Endothelial cell of umbilical vein (primary cell): ENCODE data around the gene ZNF559. TPM values are rescaled to one million over a fixed set of nuclear protein-coding genes. Genes with fewer than 3 reads are reported as not detected.
A peak's percentile ranks its signal among the peaks of the same experiment; 100 is the strongest.

ENCODE experiments used
- BruUV-seq: library from RNA; stranded (reverse); fragments of 400-500 nt; replicated peaks from 2 replicates; lab custom pipeline; 2021; lab: Mats Ljungman, UMichigan
- CTCF ChIA-PET: fragments of 300-600, 350-600 bp; sonication (Branson Sonifier 250); formaldehyde crosslinking; loops from one replicate; lab custom pipeline; 2021; ENCODE audit warnings: antibody characterized with exemption, inconsistent platforms; lab: Charles Lee
- POLR2A ChIA-PET: fragments of 300-600, 350-600 bp; sonication (Branson Sonifier 250); formaldehyde crosslinking; loops from one replicate; lab custom pipeline; 2021; ENCODE audit warnings: antibody characterized with exemption, inconsistent platforms; lab: Charles Lee
- DNase-seq: peaks from one replicate; pipeline ENCODE4 v3.0.0-alpha.2; 2011; ENCODE audit warnings: low read depth, low spot score
- FAIRE-seq: peaks from 2 replicates; lab custom pipeline; 2011; peaks lifted over from hg19 to GRCh38; lab: Jason Lieb, UNC
- H2AFZ ChIP-seq: 2 replicates; pipeline ENCODE4 v1.6.0; 2012; ENCODE audit warnings: low read depth, low read length, control low read depth, inconsistent platforms
- H3K27ac ChIP-seq: 2 replicates; pipeline ENCODE4 v1.5.1; 2011; ENCODE audit warnings: low read depth, mild to moderate bottlenecking, control low read depth, low read length, moderate library complexity; ENCODE audit not compliant: insufficient read depth
- H3K27me3 ChIP-seq, 2 experiments: 2 replicates each; pipeline versions ENCODE4 v1.6.0 to v1.6.1; 2011; ENCODE audit warnings: low read length in 2 of 2, mixed read lengths in 1 of 2; ENCODE audit not compliant: control insufficient read depth in 2 of 2, insufficient read depth in 2 of 2
- H3K36me3 ChIP-seq, 2 experiments: 2 replicates in 1 of 2; 3 replicates in 1 of 2; pipeline ENCODE4 v1.5.1; 2011; ENCODE audit warnings: low read length in 2 of 2, mild to moderate bottlenecking in 1 of 2, moderate library complexity in 1 of 2; ENCODE audit not compliant: control insufficient read depth in 2 of 2, insufficient read depth in 2 of 2; ENCODE audit errors: extremely low read depth in 1 of 2
- H3K4me1 ChIP-seq: 3 replicates; pipeline ENCODE4 v1.5.1; 2011; ENCODE audit warnings: mild to moderate bottlenecking, low read length; ENCODE audit not compliant: control insufficient read depth, insufficient read depth; ENCODE audit errors: extremely low read depth
- H3K4me2 ChIP-seq: 2 replicates; pipeline ENCODE4 v1.6.1; 2011; ENCODE audit warnings: low read length, control low read depth, mixed read lengths; ENCODE audit not compliant: insufficient read depth
- H3K4me3 ChIP-seq, 3 experiments: fragments of 200-600 bp in 1 of 3; sonication (generic), shearing (Covaris generic) in 1 of 3; replicated peaks in 1 of 3; 2 replicates each; pipeline ENCODE4 v1.5.1; 2011 to 2016; ENCODE audit warnings: control low read depth in 3 of 3, low read length in 3 of 3, mild to moderate bottlenecking in 2 of 3, inconsistent platforms in 1 of 3, low read depth in 1 of 3, moderate library complexity in 1 of 3; ENCODE audit not compliant: insufficient read depth in 1 of 3
- H3K79me2 ChIP-seq: 2 replicates; pipeline ENCODE4 v1.6.0; 2012; ENCODE audit warnings: low read length, inconsistent platforms; ENCODE audit not compliant: control insufficient read depth, insufficient read depth
- H3K9ac ChIP-seq: replicated peaks from 2 replicates; pipeline ENCODE3; 2011; ENCODE audit warnings: low read length, control low read depth; ENCODE audit not compliant: insufficient read depth; ENCODE audit errors: extremely low read depth
- H3K9me1 ChIP-seq: replicated peaks from 3 replicates; pipeline ENCODE4 v1.6.0; 2011; ENCODE audit warnings: mild to moderate bottlenecking, low read length; ENCODE audit not compliant: control insufficient read depth, insufficient read depth; ENCODE audit errors: extremely low read depth
- H3K9me3 ChIP-seq: replicated peaks from 2 replicates; pipeline ENCODE4 v1.5.1; 2012; ENCODE audit warnings: low read length, inconsistent platforms; ENCODE audit not compliant: control insufficient read depth, insufficient read depth
- H4K20me1 ChIP-seq: replicated peaks from 2 replicates; pipeline ENCODE3; 2011; ENCODE audit warnings: mild to moderate bottlenecking, low read length; ENCODE audit not compliant: control insufficient read depth, insufficient read depth; ENCODE audit errors: extremely low read depth
- EZH2 ChIP-seq: IDR thresholded peaks from 2 replicates; pipeline ENCODE4 v1.6.1; 2012; ENCODE audit warnings: borderline replicate concordance, low read depth, mild to moderate bottlenecking, moderate library complexity, low read length, inconsistent platforms; ENCODE audit not compliant: severe bottlenecking
- FOS ChIP-seq: IDR thresholded peaks from 2 replicates; pipeline ENCODE4 v1.6.1; 2011; ENCODE audit warnings: mild to moderate bottlenecking, low read length, moderate library complexity, borderline replicate concordance; ENCODE audit not compliant: insufficient read depth
- GATA2 ChIP-seq: IDR thresholded peaks from 2 replicates; pipeline ENCODE4 v1.7.0; 2011; ENCODE audit warnings: low read depth, mild to moderate bottlenecking, moderate library complexity, mixed read lengths, low read length; ENCODE audit not compliant: insufficient read length, insufficient read depth
- JUN ChIP-seq: IDR thresholded peaks from 2 replicates; pipeline ENCODE4 v1.6.1; 2011; ENCODE audit warnings: borderline replicate concordance, low read depth; ENCODE audit not compliant: insufficient read length, insufficient read depth
- MAX ChIP-seq: IDR thresholded peaks from 2 replicates; pipeline ENCODE4 v1.6.1; 2011; ENCODE audit not compliant: insufficient read depth, insufficient read length
- MYC ChIP-seq: IDR thresholded peaks from one replicate; pipeline ENCODE4 v1.6.1; 2011; ENCODE audit warnings: mild to moderate bottlenecking, low read depth, low read length
- POLR2A ChIP-seq: IDR thresholded peaks from 2 replicates; pipeline ENCODE4 v1.6.1; 2012; ENCODE audit warnings: low read depth, mild to moderate bottlenecking, control low read depth, low read length
- POLR2AphosphoS5 ChIP-seq: IDR thresholded peaks from 2 replicates; pipeline ENCODE4 v1.6.1; 2012; ENCODE audit warnings: low read depth, mild to moderate bottlenecking, control low read depth, low read length, moderate library complexity; ENCODE audit not compliant: insufficient read depth
- dilution Hi-C: fragments of 300-500 bp; cut with MboI; formaldehyde crosslinking; loops from one replicate; pipeline ENCODE4 v1.15.0; 2019; ENCODE audit warnings: low sequenced_read_pairs; ENCODE audit not compliant: extremely low pct_ligation_motif_present
- intact Hi-C: fragments of 100-400 bp; cut with micrococcal nuclease; formaldehyde crosslinking; loops from one replicate; pipeline ENCODE4 v1.10.0; 2022
- polyA plus RNA-seq, 4 experiments: library from polyadenylated mRNA; depleted of rRNA in 3 of 4; stranded (reverse) in 3 of 4; unstranded in 1 of 4; fragments of >200 nt; gene quantifications; 2 replicates each; pipeline versions ENCODE4 v1.2.1 to v1.2.3, GENCODE V29; 2011 to 2012; ENCODE audit warnings: missing spikeins in 1 of 4
- total RNA-seq: library from RNA; stranded (reverse); gene quantifications from 2 replicates; pipeline ENCODE4 v1.2.3, GENCODE V29; 2021
- TF ChIP-seq, protein P1 (sequence below), 2 donors: IDR thresholded peaks; 1 replicate in 1 of 2; 2 replicates in 1 of 2; pipeline ENCODE4 v1.5.1; 2011; ENCODE audit warnings: low read length in 2 of 2, mild to moderate bottlenecking in 2 of 2, moderate library complexity in 2 of 2, control low read depth in 1 of 2, inconsistent platforms in 1 of 2, low read depth in 1 of 2; ENCODE audit not compliant: insufficient read depth in 1 of 2; ENCODE audit errors: extremely low read depth in 1 of 2

Gene ZNF559
- total and polyA plus RNA-seq, 2 donors (not counting 3 experiments of a cell fraction or from before 2014, with no cell fraction given): 7.8 to 13.5 TPM

- peak overlapping the region; percentile 85 for H3K4me2 ChIP-seq
- H3K9ac ChIP-seq: peak overlapping the region; percentile 64
- DNase-seq: peak; percentile 86
- H3K9me1 ChIP-seq: no peaks in the 10 kb centered on the region
- peak overlapping the region; percentile 97 for H2AFZ ChIP-seq
- no peaks in the 10 kb centered on the region for H3K9me3 ChIP-seq
- peak; percentile 15 for TF ChIP-seq POLR2A
- TF ChIP-seq GATA2: no peak
- POLR2A ChIA-PET: interaction anchor here (0.6 kb wide), 1 partner anchor 14 kb away, joined by 5 read pairs; no protein-coding TSS in a partner anchor
- intact Hi-C loops: loop anchor here (5.0 kb wide), 1 partner anchor 196 kb away; the partner anchor contains the start of gene OR7G3
- peaks cover 5% of the 10 kb centered on the region for H3K79me2 ChIP-seq
- no peaks in the 10 kb centered on the region for H3K27me3 ChIP-seq
- no peak for FAIRE-seq
- BruUV-seq: no TSS peak
- peak overlapping the region; percentile 59 for H3K27ac ChIP-seq
- peaks cover 10% of the 10 kb centered on the region for H3K4me1 ChIP-seq
- peak overlapping the region; percentile 74 to 94 (median 90) for H3K4me3 ChIP-seq
- no peaks in the 10 kb centered on the region for H3K36me3 ChIP-seq
- CTCF ChIA-PET: interaction anchor here (1.0 to 1.2 kb wide), 3 partner anchors 10 to 16 kb away, joined by 3 to 14 read pairs (median 5); partner anchors contain the start of gene ZNF699
- dilution Hi-C loops: no loop called here
- no peaks in the 10 kb centered on the region for H4K20me1 ChIP-seq
These were observed 441 bp upstream of the ZNF559 start for GRCh38 chr19:9323557-9323918.

- ChIA-PET POLR2A (no interaction called here), CTCF (no interaction called here)
- Histone ChIP-seq H3K9me1 (no peaks in the 10 kb centered on the region), H3K79me2 (peaks cover 5% of the 10 kb centered on the region), H3K36me3 (no peaks in the 10 kb centered on the region), H2AFZ (peak overlapping the region; percentile 66), H3K4me1 (peaks cover 10% of the 10 kb centered on the region), H3K4me3 (peak overlapping the region; percentile 58 to 94 (median 79)), H3K4me2 (peak overlapping the region; percentile 82), H4K20me1 (no peaks in the 10 kb centered on the region), H3K9me3 (no peaks in the 10 kb centered on the region), H3K9ac (peak overlapping the region; percentile 52), H3K27ac (peak overlapping the region; percentile 2), H3K27me3 (no peaks in the 10 kb centered on the region)
- TF ChIP-seq POLR2A: no peak
- no peak for TF ChIP-seq EZH2
- no peak for TF ChIP-seq POLR2AphosphoS5
- TF ChIP-seq, protein P1, sequence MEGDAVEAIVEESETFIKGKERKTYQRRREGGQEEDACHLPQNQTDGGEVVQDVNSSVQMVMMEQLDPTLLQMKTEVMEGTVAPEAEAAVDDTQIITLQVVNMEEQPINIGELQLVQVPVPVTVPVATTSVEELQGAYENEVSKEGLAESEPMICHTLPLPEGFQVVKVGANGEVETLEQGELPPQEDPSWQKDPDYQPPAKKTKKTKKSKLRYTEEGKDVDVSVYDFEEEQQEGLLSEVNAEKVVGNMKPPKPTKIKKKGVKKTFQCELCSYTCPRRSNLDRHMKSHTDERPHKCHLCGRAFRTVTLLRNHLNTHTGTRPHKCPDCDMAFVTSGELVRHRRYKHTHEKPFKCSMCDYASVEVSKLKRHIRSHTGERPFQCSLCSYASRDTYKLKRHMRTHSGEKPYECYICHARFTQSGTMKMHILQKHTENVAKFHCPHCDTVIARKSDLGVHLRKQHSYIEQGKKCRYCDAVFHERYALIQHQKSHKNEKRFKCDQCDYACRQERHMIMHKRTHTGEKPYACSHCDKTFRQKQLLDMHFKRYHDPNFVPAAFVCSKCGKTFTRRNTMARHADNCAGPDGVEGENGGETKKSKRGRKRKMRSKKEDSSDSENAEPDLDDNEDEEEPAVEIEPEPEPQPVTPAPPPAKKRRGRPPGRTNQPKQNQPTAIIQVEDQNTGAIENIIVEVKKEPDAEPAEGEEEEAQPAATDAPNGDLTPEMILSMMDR (IDR thresholded peaks at IDR 0.05; ENCODE audit: extremely low read depth in 1 of 2, insufficient read depth in 1 of 2, low read depth in 1 of 2, low read length in 2 of 2): no peak
- no peak for TF ChIP-seq MYC
- no peak for TF ChIP-seq GATA2
- TF ChIP-seq FOS: no peak
- TF ChIP-seq MAX: no peak
- TF ChIP-seq JUN: no peak
- DNase-seq (no peak), FAIRE-seq (no peak)
- intact Hi-C loops (loop anchor here (1.0 to 5.0 kb wide), 4 partner anchors 15 to 214 kb away; partner anchors contain the start of genes OR7G3, ZNF266, ZNF426 and ZNF699), dilution Hi-C loops (no loop called here)
- no TSS peak for BruUV-seq
These were observed 594 bp downstream of the ZNF559 start for GRCh38 chr19:9324584-9324962.
